IMR-90 (cell line): ENCODE results near the gene DAAM2. TPM values are rescaled to one million over a fixed set of nuclear protein-coding genes. Genes with fewer than 3 reads are reported as not detected.

ENCODE experiments used
- ATAC-seq: fragments of 200-7000 bp; cut with Tn5 transposase; 2 replicates; pipeline ENCODE4 v1.9.1; 2020; ENCODE audit warnings: low read depth, mild to moderate bottlenecking, moderate library complexity
- BruUV-seq: library from RNA; stranded (reverse); fragments of 400-500 nt; replicated peaks from 2 replicates; lab custom pipeline; 2021; lab: Mats Ljungman, UMichigan
- CTCF ChIA-PET: fragments of 300-600 bp; formaldehyde crosslinking; extraction: SDS; loops from one replicate; lab custom pipeline; 2021; ENCODE audit warnings: antibody characterized with exemption; lab: Yijun Ruan, JAX
- POLR2A ChIA-PET: fragments of 300-600 bp; sonication (Branson Sonifier 250); formaldehyde crosslinking; loops from one replicate; lab custom pipeline; 2022; ENCODE audit warnings: antibody characterized with exemption; ENCODE audit not compliant: unreplicated experiment; lab: Charles Lee
- DNase-seq: peaks from one replicate; pipeline ENCODE4 v3.0.0; 2013
- H2AFZ ChIP-seq: replicated peaks from 2 replicates; pipeline ENCODE3; 2013; ENCODE audit warnings: low read length, mild to moderate bottlenecking; ENCODE audit not compliant: poor library complexity
- H2AK5ac ChIP-seq: 2 replicates; pipeline ENCODE4 v1.6.1; 2013; ENCODE audit warnings: low read depth, low read length, inconsistent platforms
- H2AK9ac ChIP-seq: replicated peaks from 2 replicates; pipeline ENCODE3; 2013; ENCODE audit warnings: mild to moderate bottlenecking, low read depth, low read length, moderate library complexity; ENCODE audit not compliant: poor library complexity
- H2BK120ac ChIP-seq: 2 replicates; pipeline ENCODE4 v1.6.1; 2013; ENCODE audit warnings: low read depth, low read length, inconsistent platforms
- H2BK15ac ChIP-seq: 3 replicates; pipeline ENCODE4 v1.6.1; 2013; ENCODE audit warnings: low read depth, low read length, inconsistent platforms
- H2BK20ac ChIP-seq: 2 replicates; pipeline ENCODE4 v1.6.1; 2013; ENCODE audit warnings: low read depth, mild to moderate bottlenecking, inconsistent platforms, low read length, moderate library complexity
- H2BK5ac ChIP-seq: 2 replicates; pipeline ENCODE4 v1.6.1; 2013; ENCODE audit warnings: mild to moderate bottlenecking, low read depth, low read length, inconsistent platforms; ENCODE audit not compliant: poor library complexity, severe bottlenecking
- H3K14ac ChIP-seq: replicated peaks from 2 replicates; pipeline ENCODE4 v1.6.1; 2013; ENCODE audit warnings: low read depth, low read length, inconsistent platforms
- H3K18ac ChIP-seq: 2 replicates; pipeline ENCODE4 v1.6.1; 2013; ENCODE audit warnings: low read depth, low read length, control low read depth
- H3K23ac ChIP-seq: 2 replicates; pipeline ENCODE4 v1.6.1; 2013; ENCODE audit warnings: low read depth, low read length, inconsistent platforms
- H3K27ac ChIP-seq: 2 replicates; pipeline ENCODE4 v1.5.1; 2013; ENCODE audit warnings: mild to moderate bottlenecking, control low read depth, low read length; ENCODE audit not compliant: insufficient read depth
- H3K27me3 ChIP-seq: 2 replicates; pipeline ENCODE4 v1.6.1; 2013; ENCODE audit warnings: low read length; ENCODE audit not compliant: control insufficient read depth, insufficient read depth
- H3K36me3 ChIP-seq: 2 replicates; pipeline ENCODE4 v1.6.1; 2013; ENCODE audit warnings: low read length, mixed read lengths; ENCODE audit not compliant: control insufficient read depth, insufficient read depth
- H3K4ac ChIP-seq: 2 replicates; pipeline ENCODE4 v1.6.1; 2013; ENCODE audit warnings: low read depth, low read length, inconsistent platforms
- H3K4me1 ChIP-seq: 2 replicates; pipeline ENCODE4 v1.6.1; 2013; ENCODE audit warnings: low read length, mixed read lengths; ENCODE audit not compliant: control insufficient read depth, insufficient read depth
- H3K4me2 ChIP-seq: 2 replicates; pipeline ENCODE4 v1.6.1; 2013; ENCODE audit warnings: low read depth, mild to moderate bottlenecking, control low read depth, low read length, moderate library complexity
- H3K4me3 ChIP-seq: 2 replicates; pipeline ENCODE4 v1.5.1; 2013; ENCODE audit warnings: low read depth, mild to moderate bottlenecking, control low read depth, low read length, moderate library complexity; ENCODE audit not compliant: insufficient read depth
- H3K56ac ChIP-seq: 2 replicates; pipeline ENCODE4 v1.6.1; 2013; ENCODE audit warnings: low read length, inconsistent platforms; ENCODE audit not compliant: insufficient read depth; ENCODE audit errors: extremely low read depth
- H3K79me1 ChIP-seq, 2 experiments: 2 replicates each; pipeline ENCODE4 v1.6.1; 2013; ENCODE audit warnings: low read length in 2 of 2, inconsistent platforms in 1 of 2, low read depth in 1 of 2
- H3K9ac ChIP-seq: 2 replicates; pipeline ENCODE4 v1.6.1; 2013; ENCODE audit warnings: low read depth, low read length, control low read depth
- H3K9me1 ChIP-seq: 2 replicates; pipeline ENCODE4 v1.6.1; 2013; ENCODE audit warnings: low read length, inconsistent platforms; ENCODE audit not compliant: insufficient read depth
- H3K9me3 ChIP-seq: 2 replicates; pipeline ENCODE4 v1.6.1; 2013; ENCODE audit warnings: low read length; ENCODE audit not compliant: control insufficient read depth, insufficient read depth
- H4K20me1 ChIP-seq: 2 replicates; pipeline ENCODE4 v1.6.1; 2013; ENCODE audit warnings: low read length, inconsistent platforms; ENCODE audit not compliant: insufficient read depth
- H4K5ac ChIP-seq: 2 replicates; pipeline ENCODE4 v1.6.1; 2013; ENCODE audit warnings: mild to moderate bottlenecking, low read depth, low read length, control low read depth
- H4K8ac ChIP-seq, 2 experiments: 2 replicates each; pipeline ENCODE4 v1.6.1; 2013; ENCODE audit warnings: low read depth in 2 of 2, low read length in 2 of 2, control low read depth in 1 of 2, inconsistent platforms in 1 of 2
- H4K91ac ChIP-seq: 2 replicates; pipeline ENCODE4 v1.6.1; 2013; ENCODE audit warnings: low read depth, low read length, inconsistent platforms; ENCODE audit not compliant: insufficient read depth
- BHLHE40 ChIP-seq: fragments of 150-350 bp; IDR thresholded peaks from 2 replicates; pipeline ENCODE4 v1.6.1; 2016; ENCODE audit warnings: mild to moderate bottlenecking, low read depth, low read length
- CEBPB ChIP-seq: IDR thresholded peaks from 2 replicates; pipeline ENCODE4 v1.6.1; 2012; ENCODE audit warnings: low read depth, low read length, improper control_type of control experiment
- CTCF ChIP-seq: conservative IDR thresholded peaks from 2 replicates; pipeline ENCODE4 v1.5.1; 2012; ENCODE audit warnings: mild to moderate bottlenecking, low read depth, low read length, improper control_type of control experiment
- ELK1 ChIP-seq: fragments of 150-350 bp; IDR thresholded peaks from 2 replicates; pipeline ENCODE4 v1.6.1; 2016; ENCODE audit warnings: low read depth, mild to moderate bottlenecking, low read length, moderate library complexity, borderline replicate concordance
- FOS ChIP-seq: fragments of 150-350 bp; IDR thresholded peaks from 2 replicates; pipeline ENCODE4 v1.6.1; 2016; ENCODE audit warnings: low read depth, low read length
- MAFK ChIP-seq: IDR thresholded peaks from 2 replicates; pipeline ENCODE4 v1.6.1; 2012; ENCODE audit warnings: low read depth, low read length, improper control_type of control experiment
- MAZ ChIP-seq: IDR thresholded peaks from 2 replicates; pipeline ENCODE4 v1.6.1; 2012; ENCODE audit warnings: low read depth, mild to moderate bottlenecking, low read length, improper control_type of control experiment, moderate library complexity, borderline replicate concordance
- MXI1 ChIP-seq: IDR thresholded peaks from 2 replicates; pipeline ENCODE4 v1.6.1; 2012; ENCODE audit warnings: low read depth, mild to moderate bottlenecking, low read length, moderate library complexity, borderline replicate concordance
- NFE2L2 ChIP-seq: fragments of 150-350 bp; IDR thresholded peaks from 2 replicates; pipeline ENCODE4 v1.6.1; 2016; ENCODE audit warnings: low read depth, mild to moderate bottlenecking, low read length
- POLR2A ChIP-seq: IDR thresholded peaks from 2 replicates; pipeline ENCODE4 v1.6.1; 2012; ENCODE audit warnings: mild to moderate bottlenecking, low read depth, low read length
- RAD21 ChIP-seq: IDR thresholded peaks from 2 replicates; pipeline ENCODE4 v1.6.1; 2012; ENCODE audit warnings: low read length, improper control_type of control experiment
- RCOR1 ChIP-seq: IDR thresholded peaks from 2 replicates; pipeline ENCODE4 v1.6.1; 2012; ENCODE audit warnings: mild to moderate bottlenecking, low read length, improper control_type of control experiment; ENCODE audit not compliant: insufficient replicate concordance
- RFX5 ChIP-seq: IDR thresholded peaks from 2 replicates; pipeline ENCODE4 v1.8.0; 2012; ENCODE audit warnings: low read depth, mild to moderate bottlenecking, low read length, moderate library complexity
- SMC3 ChIP-seq: fragments of 150-350 bp; IDR thresholded peaks from 2 replicates; pipeline ENCODE4 v1.6.1; 2016; ENCODE audit warnings: low read depth, mild to moderate bottlenecking, antibody characterized with exemption, low read length, moderate library complexity
- WGBS, 2 experiments: methylation state at CpG; one replicate each; pipeline versions ENCODE4 v1.1.5 to v1.1.7; 2013; ENCODE audit warnings: missing lambda C conversion rate in 2 of 2; ENCODE audit not compliant: insufficient read length in 1 of 2; ENCODE audit errors: extremely low coverage in 2 of 2; 5-methylcytosine and 5-hydroxymethylcytosine counted together
- dilution Hi-C: fragments of 300-500 bp; cut with HindIII; formaldehyde crosslinking; loops from one replicate; pipeline ENCODE4 v1.14.3; 2018; ENCODE audit warnings: low sequenced_read_pairs; ENCODE audit not compliant: unreplicated experiment
- in situ Hi-C: fragments of 300-500 bp; cut with MboI; formaldehyde crosslinking; loops from 3 replicates; pipeline ENCODE4 v1.14.3; 2019; ENCODE audit warnings: low sequenced_read_pairs, inconsistent platforms, mixed read lengths
- intact Hi-C: fragments of 100-400 bp; cut with micrococcal nuclease; formaldehyde crosslinking; loops from 2 replicates; pipeline ENCODE4 v1.10.0; 2022
- polyA plus RNA-seq, 3 experiments: library from polyadenylated mRNA; depleted of rRNA; stranded (reverse); fragments of >200 nt; gene quantifications; 2 replicates each; pipeline ENCODE4 v1.2.3, GENCODE V29; 2012; ENCODE audit warnings: low replicate concordance in 1 of 3
- total RNA-seq: library from RNA; depleted of rRNA; stranded (reverse); fragments of >200 nt; gene quantifications from 2 replicates; pipeline ENCODE4 v1.2.3, GENCODE V29; 2012
- TF ChIP-seq, protein P1 (sequence below): fragments of 150-350 bp; IDR thresholded peaks from 2 replicates; pipeline ENCODE4 v1.6.1; 2017; ENCODE audit warnings: mild to moderate bottlenecking, antibody characterized with exemption, low read length, low read depth

DAAM2 gene
- total and polyA plus RNA-seq, 2 of the 4 experiments (the other 2 are of a cell fraction): 11.2 to 12.9 TPM

DNA sequence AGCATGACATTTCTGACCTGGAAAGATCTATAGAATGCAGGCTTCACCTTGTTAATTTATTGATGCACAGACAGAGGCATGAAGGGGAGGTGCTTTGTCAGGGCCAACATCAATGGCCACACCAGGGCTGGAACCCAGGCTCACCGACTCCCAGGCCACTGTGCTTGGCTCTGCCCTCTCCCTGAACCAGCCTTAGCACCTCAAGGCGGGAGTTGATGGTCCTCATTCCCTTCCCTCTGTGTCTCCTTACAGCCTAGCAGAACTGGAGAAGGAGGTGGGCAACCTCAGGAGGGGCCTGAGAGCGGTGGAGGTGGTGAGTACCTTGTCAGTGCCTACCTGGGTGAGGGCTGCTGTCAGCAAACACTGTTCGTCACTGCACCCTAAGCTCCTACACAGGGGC is 106.4 kb downstream of the DAAM2 start:
- Histone ChIP-seq H3K9ac (no peak overlapping the region), H3K9me1 (no peaks in the 10 kb centered on the region; the same call in 1 of the 2 replicates), H2AFZ (no peak overlapping the region), H3K14ac (no peak overlapping the region), H4K91ac (no peak overlapping the region), H3K9me3 (no peaks in the 10 kb centered on the region), H3K18ac (no peak overlapping the region), H3K27ac (no peak overlapping the region), H4K20me1 (no peaks in the 10 kb centered on the region), H3K56ac (no peak overlapping the region), H2AK5ac (no peak overlapping the region), H2BK15ac (no peak overlapping the region), H3K27me3 (no peaks in the 10 kb centered on the region), H3K4me1 (no peaks in the 10 kb centered on the region), H3K4me2 (no peak overlapping the region), H3K4me3 (no peak overlapping the region), H2BK5ac (no peak overlapping the region), H3K36me3 (peaks cover 24% of the 10 kb centered on the region; the same call in 1 of the 2 replicates), H3K4ac (no peak overlapping the region), H2BK20ac (no peak overlapping the region), H4K5ac (no peak overlapping the region), H4K8ac (no peak overlapping the region), H2BK120ac (no peak overlapping the region), H2AK9ac (no peak overlapping the region), H3K79me1 (no peaks in the 10 kb centered on the region), H3K23ac (no peak overlapping the region)
- ChIA-PET CTCF (no interaction called here), POLR2A (no interaction called here)
- no CpG with 5 or more reads among the region's 4 CpGs for WGBS, 2 experiments
- ATAC-seq: no peak
- in situ Hi-C loops (no loop called here), dilution Hi-C loops (no loop called here), intact Hi-C loops (loop anchor here (10.0 kb wide), 1 partner anchor 334 kb away; no protein-coding TSS in a partner anchor)
- no TSS peak for BruUV-seq
- DNase-seq: no peak
- no peak for TF ChIP-seq NFE2L2
- TF ChIP-seq POLR2A: no peak
- no peak for TF ChIP-seq MAFK
- TF ChIP-seq MAZ: no peak
- no peak for TF ChIP-seq ELK1
- no peak for TF ChIP-seq RCOR1
- no peak for TF ChIP-seq SMC3
- TF ChIP-seq RFX5: no peak
- no peak for TF ChIP-seq CEBPB
- no peak for TF ChIP-seq CTCF
- TF ChIP-seq, protein P1, sequence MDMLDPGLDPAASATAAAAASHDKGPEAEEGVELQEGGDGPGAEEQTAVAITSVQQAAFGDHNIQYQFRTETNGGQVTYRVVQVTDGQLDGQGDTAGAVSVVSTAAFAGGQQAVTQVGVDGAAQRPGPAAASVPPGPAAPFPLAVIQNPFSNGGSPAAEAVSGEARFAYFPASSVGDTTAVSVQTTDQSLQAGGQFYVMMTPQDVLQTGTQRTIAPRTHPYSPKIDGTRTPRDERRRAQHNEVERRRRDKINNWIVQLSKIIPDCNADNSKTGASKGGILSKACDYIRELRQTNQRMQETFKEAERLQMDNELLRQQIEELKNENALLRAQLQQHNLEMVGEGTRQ: no peak
- TF ChIP-seq FOS: no peak
- no peak for TF ChIP-seq MXI1
- TF ChIP-seq RAD21: no peak
- TF ChIP-seq BHLHE40: no peak
